ENCODE data around the gene GOLT1A. TPM values are rescaled to one million over a fixed set of nuclear protein-coding genes. Genes with fewer than 3 reads are reported as not detected.

Gene GOLT1A
- total and polyA plus RNA-seq, 3 experiments from 2014 or later: not detected

- Histone ChIP-seq H3K27ac (ENCODE audit: low read depth, low read length) (no peak overlapping the region), H3K36me3 (ENCODE audit: insufficient read depth, low read length) (no peaks in the 10 kb centered on the region), H3K4me1 (ENCODE audit: insufficient read depth, low read length) (no peaks in the 10 kb centered on the region), H3K4me3 (ENCODE audit: low read length) (no peak overlapping the region), H3K9me3 (ENCODE audit: low read length) (no peaks in the 10 kb centered on the region), H3K27me3 (ENCODE audit: insufficient read depth, low read length, poor library complexity, severe bottlenecking) (no peaks in the 10 kb centered on the region)
- Mint-ChIP-seq H3K27me3 (peaks cover 0 to 8% of the 10 kb centered on the region in 2 donors), H3K4me3 (no peak overlapping the region), H3K27ac (peak overlapping the region in 1 of 8 donors; percentile 2), H3K36me3 (no peaks in the 10 kb centered on the region), H3K9me3 (no peaks in the 10 kb centered on the region), H3K4me1 (no peaks in the 10 kb centered on the region)
- ChIA-PET CTCF (no interaction called here), POLR2A (no interaction called here)
- DNase-seq: no peak
Observed at GRCh38 chr1:204227351-204227750, 13.6 kb upstream of the GOLT1A start.

- H3K4me3 ChIP-seq (ENCODE audit: low read length): no peak overlapping the region
- POLR2A ChIA-PET: no interaction called here
- no peaks in the 10 kb centered on the region for H3K27me3 ChIP-seq (ENCODE audit: insufficient read depth, low read length, poor library complexity, severe bottlenecking)
- Mint-ChIP-seq H3K27ac (no peak overlapping the region), H3K9me3 (no peaks in the 10 kb centered on the region), H3K4me3 (no peak overlapping the region), H3K4me1 (no peaks in the 10 kb centered on the region), H3K27me3 (peaks cover 0 to 7% of the 10 kb centered on the region in 2 donors), H3K36me3 (no peaks in the 10 kb centered on the region)
- no peaks in the 10 kb centered on the region for H3K36me3 ChIP-seq (ENCODE audit: insufficient read depth, low read length)
- no peak overlapping the region for H3K27ac ChIP-seq (ENCODE audit: low read depth, low read length)
- no peak for DNase-seq
- CTCF ChIA-PET: no interaction called here
- no peaks in the 10 kb centered on the region for H3K9me3 ChIP-seq (ENCODE audit: low read length)
- H3K4me1 ChIP-seq (ENCODE audit: insufficient read depth, low read length): no peaks in the 10 kb centered on the region
Observed at GRCh38 chr1:204225841-204226735, 12.3 kb upstream of the GOLT1A start.

GRCh38 chr1:204224655-204225054 lies 10.9 kb upstream of the GOLT1A start:
- Histone ChIP-seq H3K27ac (ENCODE audit: low read depth, low read length) (no peak overlapping the region), H3K27me3 (ENCODE audit: insufficient read depth, low read length, poor library complexity, severe bottlenecking) (no peaks in the 10 kb centered on the region), H3K36me3 (ENCODE audit: insufficient read depth, low read length) (no peaks in the 10 kb centered on the region), H3K9me3 (ENCODE audit: low read length) (no peaks in the 10 kb centered on the region), H3K4me3 (ENCODE audit: low read length) (no peak overlapping the region), H3K4me1 (ENCODE audit: insufficient read depth, low read length) (no peaks in the 10 kb centered on the region)
- Mint-ChIP-seq H3K9me3 (no peaks in the 10 kb centered on the region), H3K36me3 (no peaks in the 10 kb centered on the region), H3K27me3 (peaks cover 4 to 5% of the 10 kb centered on the region in 2 donors), H3K4me3 (no peak overlapping the region), H3K27ac (no peak overlapping the region), H3K4me1 (no peaks in the 10 kb centered on the region)
- no peak for DNase-seq
- ChIA-PET POLR2A (no interaction called here), CTCF (no interaction called here)

GRCh38 chr1:204223129-204223860 lies 9.5 kb upstream of the GOLT1A start:
- Mint-ChIP-seq H3K4me1 (peaks cover 0 to 5% (median 0%) of the 10 kb centered on the region in 3 donors), H3K9me3 (no peaks in the 10 kb centered on the region), H3K36me3 (no peaks in the 10 kb centered on the region), H3K27ac (no peak overlapping the region), H3K27me3 (peaks cover 4 to 5% of the 10 kb centered on the region in 2 donors), H3K4me3 (no peak overlapping the region)
- POLR2A ChIA-PET: no interaction called here
- Histone ChIP-seq H3K27me3 (ENCODE audit: insufficient read depth, low read length, poor library complexity, severe bottlenecking) (no peaks in the 10 kb centered on the region), H3K4me3 (ENCODE audit: low read length) (no peak overlapping the region), H3K9me3 (ENCODE audit: low read length) (no peaks in the 10 kb centered on the region), H3K4me1 (ENCODE audit: insufficient read depth, low read length) (no peaks in the 10 kb centered on the region), H3K27ac (ENCODE audit: low read depth, low read length) (no peak overlapping the region), H3K36me3 (ENCODE audit: insufficient read depth, low read length) (no peaks in the 10 kb centered on the region)
- DNase-seq: no peak
- CTCF ChIA-PET: interaction anchor here (0.6 kb wide), 1 partner anchor 537 kb away, joined by 3 read pairs; no protein-coding TSS in a partner anchor

- Mint-ChIP-seq H3K4me1 (peaks cover 0 to 5% (median 0%) of the 10 kb centered on the region in 3 donors), H3K9me3 (no peaks in the 10 kb centered on the region), H3K4me3 (no peak overlapping the region), H3K36me3 (no peaks in the 10 kb centered on the region), H3K27me3 (peaks cover 4 to 10% of the 10 kb centered on the region in 2 donors), H3K27ac (no peak overlapping the region)
- no peaks in the 10 kb centered on the region for H3K36me3 ChIP-seq (ENCODE audit: insufficient read depth, low read length)
- no peak overlapping the region for H3K27ac ChIP-seq (ENCODE audit: low read depth, low read length)
- H3K27me3 ChIP-seq (ENCODE audit: insufficient read depth, low read length, poor library complexity, severe bottlenecking): no peaks in the 10 kb centered on the region
- CTCF ChIA-PET: interaction anchor here (0.6 kb wide), 1 partner anchor 537 kb away, joined by 3 read pairs; no protein-coding TSS in a partner anchor
- no peaks in the 10 kb centered on the region for H3K4me1 ChIP-seq (ENCODE audit: insufficient read depth, low read length)
- H3K9me3 ChIP-seq (ENCODE audit: low read length): no peaks in the 10 kb centered on the region
- POLR2A ChIA-PET: no interaction called here
- no peak for DNase-seq
- no peak overlapping the region for H3K4me3 ChIP-seq (ENCODE audit: low read length)
Observed at GRCh38 chr1:204222764-204223055, 8.9 kb upstream of the GOLT1A start.

GRCh38 chr1:204222006-204222763 lies 8.4 kb upstream of the GOLT1A start:
- H3K27me3 ChIP-seq (ENCODE audit: insufficient read depth, low read length, poor library complexity, severe bottlenecking): no peaks in the 10 kb centered on the region
- DNase-seq: no peak
- CTCF ChIA-PET: interaction anchor here (0.6 kb wide), 1 partner anchor 536 kb away, joined by 3 read pairs; no protein-coding TSS in a partner anchor
- no peaks in the 10 kb centered on the region for H3K9me3 Mint-ChIP-seq
- peaks cover 0 to 5% (median 0%) of the 10 kb centered on the region in 3 donors for H3K4me1 Mint-ChIP-seq
- no peak overlapping the region for H3K27ac ChIP-seq (ENCODE audit: low read depth, low read length)
- no peak overlapping the region for H3K4me3 ChIP-seq (ENCODE audit: low read length)
- no peaks in the 10 kb centered on the region for H3K36me3 Mint-ChIP-seq
- no peaks in the 10 kb centered on the region for H3K9me3 ChIP-seq (ENCODE audit: low read length)
- no peaks in the 10 kb centered on the region for H3K4me1 ChIP-seq (ENCODE audit: insufficient read depth, low read length)
- peaks cover 1 to 10% of the 10 kb centered on the region in 2 donors for H3K27me3 Mint-ChIP-seq
- POLR2A ChIA-PET: no interaction called here
- H3K27ac Mint-ChIP-seq: peak overlapping the region in 1 of 8 donors; percentile 36
- H3K4me3 Mint-ChIP-seq: no peak overlapping the region
- no peaks in the 10 kb centered on the region for H3K36me3 ChIP-seq (ENCODE audit: insufficient read depth, low read length)

GRCh38 chr1:204221271-204221670 lies 7.5 kb upstream of the GOLT1A start:
- DNase-seq: no peak
- H3K36me3 Mint-ChIP-seq: no peaks in the 10 kb centered on the region
- H3K4me1 ChIP-seq (ENCODE audit: insufficient read depth, low read length): no peaks in the 10 kb centered on the region
- H3K4me3 Mint-ChIP-seq: no peak overlapping the region
- peaks cover 0 to 5% (median 0%) of the 10 kb centered on the region in 3 donors for H3K4me1 Mint-ChIP-seq
- H3K27me3 ChIP-seq (ENCODE audit: insufficient read depth, low read length, poor library complexity, severe bottlenecking): no peaks in the 10 kb centered on the region
- peaks cover 1 to 10% of the 10 kb centered on the region in 2 donors for H3K27me3 Mint-ChIP-seq
- no peaks in the 10 kb centered on the region for H3K9me3 Mint-ChIP-seq
- no peak overlapping the region for H3K27ac Mint-ChIP-seq
- H3K4me3 ChIP-seq (ENCODE audit: low read length): no peak overlapping the region
- no peaks in the 10 kb centered on the region for H3K36me3 ChIP-seq (ENCODE audit: insufficient read depth, low read length)
- no peak overlapping the region for H3K27ac ChIP-seq (ENCODE audit: low read depth, low read length)
- no peaks in the 10 kb centered on the region for H3K9me3 ChIP-seq (ENCODE audit: low read length)
- ChIA-PET POLR2A (no interaction called here), CTCF (no interaction called here)

Data from CD8-positive, alpha-beta memory T cell (primary cell).